HEK293 (cell line): ENCODE data around the gene RPS6KA5.
"Not testable (repeated sequence)": the region's sequence is repeated elsewhere in the genome, so short reads cannot be mapped to it uniquely, and the experiment has no call there.

ENCODE experiments used
- CTCF ChIP-seq: fragments of 450-650 bp; formaldehyde crosslinking; IDR thresholded peaks from 2 replicates; pipeline ENCODE4 v1.5.1; 2016; ENCODE audit warnings: missing biosample characterization, missing genetic modification characterization
- PATZ1 ChIP-seq: fragments of 450-650 bp; formaldehyde crosslinking; IDR thresholded peaks from 2 replicates; pipeline ENCODE4 v1.5.1; 2016; ENCODE audit warnings: missing biosample characterization, missing genetic modification characterization
- ZFP3 ChIP-seq: fragments of 450-650 bp; formaldehyde crosslinking; IDR thresholded peaks from 2 replicates; pipeline ENCODE4 v1.5.1; 2016; ENCODE audit warnings: low read depth, missing biosample characterization, missing genetic modification characterization
- ZFP37 ChIP-seq: fragments of 450-650 bp; formaldehyde crosslinking; IDR thresholded peaks from 2 replicates; pipeline ENCODE4 v1.5.1; 2016; ENCODE audit warnings: missing biosample characterization, missing genetic modification characterization
- ZNF239 ChIP-seq: fragments of 450-650 bp; formaldehyde crosslinking; IDR thresholded peaks from 2 replicates; pipeline ENCODE4 v1.5.1; 2016; ENCODE audit warnings: missing biosample characterization, missing genetic modification characterization
- ZNF354C ChIP-seq: fragments of 450-650 bp; formaldehyde crosslinking; IDR thresholded peaks from 2 replicates; pipeline ENCODE4 v1.5.1; 2016; ENCODE audit warnings: missing biosample characterization, missing genetic modification characterization, low read depth, borderline replicate concordance
- ZNF398 ChIP-seq: fragments of 450-650 bp; formaldehyde crosslinking; IDR thresholded peaks from 2 replicates; pipeline ENCODE4 v1.5.1; 2017; ENCODE audit warnings: missing biosample characterization, missing genetic modification characterization
- ZNF510 ChIP-seq: fragments of 450-650 bp; formaldehyde crosslinking; IDR thresholded peaks from 2 replicates; pipeline ENCODE4 v1.5.1; 2018; ENCODE audit warnings: mild to moderate bottlenecking, missing genetic modification characterization, missing biosample characterization; ENCODE audit not compliant: insufficient replicate concordance
- ZNF76 ChIP-seq: fragments of 450-650 bp; formaldehyde crosslinking; IDR thresholded peaks from 2 replicates; pipeline ENCODE4; 2016; ENCODE audit warnings: low read depth, missing biosample characterization, missing genetic modification characterization, borderline replicate concordance
- ZNF776 ChIP-seq: fragments of 450-650 bp; formaldehyde crosslinking; IDR thresholded peaks from 2 replicates; pipeline ENCODE4 v1.5.0; 2017; ENCODE audit warnings: missing biosample characterization, missing genetic modification characterization, borderline replicate concordance
- ZNF792 ChIP-seq: fragments of 450-650 bp; formaldehyde crosslinking; IDR thresholded peaks from 2 replicates; pipeline ENCODE4 v1.5.1; 2016; ENCODE audit warnings: missing biosample characterization, missing genetic modification characterization

GRCh38 chr14:90856115-90856514 is 204.3 kb downstream of the RPS6KA5 start:
- not testable (repeated sequence) for TF ChIP-seq CTCF (tag by site-specific recombination); ZNF354C; ZNF239 (tag by site-specific recombination); ZNF776 (tag by site-specific recombination); ZNF76; ZFP37 (tag by site-specific recombination); PATZ1 (tag by site-specific recombination); ZNF792; ZFP3 (tag by site-specific recombination); ZNF510; ZNF398
